Liver (tissue), 9 donors: ENCODE measurements around the gene PAQR9. TPM values are rescaled to one million over a fixed set of nuclear protein-coding genes. Genes with fewer than 3 reads are reported as not detected.

Experiments
- DNase-seq: peaks from one replicate; pipeline ENCODE4 v3.0.0-alpha.2; 2017; ENCODE audit warnings: low spot score
- H3K27ac ChIP-seq, 2 donors: one replicate each; pipeline ENCODE4 v1.7.0; 2013; ENCODE audit warnings: inconsistent platforms in 2 of 2, low read length in 2 of 2, control low read depth in 1 of 2, low read depth in 1 of 2, mild to moderate bottlenecking in 1 of 2
- H3K27me3 ChIP-seq, 4 donors: one replicate each; pipeline versions ENCODE4 v1.6.1 to v1.7.0; 2013; ENCODE audit warnings: low read length in 3 of 4, inconsistent platforms in 1 of 4, mild to moderate bottlenecking in 1 of 4, moderate library complexity in 1 of 4; ENCODE audit not compliant: control insufficient read depth in 4 of 4, insufficient read depth in 4 of 4
- H3K36me3 ChIP-seq, 4 donors: one replicate each; pipeline versions ENCODE4 v1.6.1 to v1.7.0; 2013; ENCODE audit warnings: low read length in 3 of 4, mild to moderate bottlenecking in 3 of 4, low read depth in 1 of 4, moderate library complexity in 1 of 4; ENCODE audit not compliant: control insufficient read depth in 4 of 4, insufficient read depth in 3 of 4
- H3K4me1 ChIP-seq, 4 donors: one replicate each; pipeline versions ENCODE4 v1.6.1 to v1.7.0; 2013; ENCODE audit warnings: low read length in 3 of 4, mild to moderate bottlenecking in 3 of 4, moderate library complexity in 1 of 4; ENCODE audit not compliant: control insufficient read depth in 4 of 4, insufficient read depth in 4 of 4
- H3K4me3 ChIP-seq, 3 donors: one replicate each; pipeline versions ENCODE4 v1.6.1 to v1.7.0; 2013; ENCODE audit warnings: low read length in 3 of 3, control low read depth in 1 of 3, low read depth in 1 of 3, mild to moderate bottlenecking in 1 of 3
- H3K9ac ChIP-seq, 2 donors: one replicate each; pipeline ENCODE4 v1.7.0; 2013; ENCODE audit warnings: low read length in 2 of 2, mild to moderate bottlenecking in 2 of 2, moderate library complexity in 2 of 2, control low read depth in 1 of 2, low read depth in 1 of 2
- H3K9me3 ChIP-seq, 4 donors: one replicate each; pipeline versions ENCODE4 v1.6.1 to v1.7.0; 2013; ENCODE audit warnings: low read length in 3 of 4; ENCODE audit not compliant: control insufficient read depth in 4 of 4
- ATF3 ChIP-seq: IDR thresholded peaks from 2 replicates; pipeline ENCODE4 v1.6.1; 2016; ENCODE audit warnings: antibody characterized with exemption
- CTCF ChIP-seq: fragments of 150-350 bp; IDR thresholded peaks from 2 replicates; pipeline ENCODE4 v1.5.1; 2017; ENCODE audit warnings: improper control_type of control experiment, low read depth, low read length; ENCODE audit not compliant: missing input control
- GABPA ChIP-seq, 2 donors: IDR thresholded peaks in 1 of 2; conservative IDR thresholded peaks in 1 of 2; 2 replicates each; pipeline ENCODE4 v1.6.1; 2016; ENCODE audit warnings: antibody characterized with exemption in 2 of 2, mild to moderate bottlenecking in 1 of 2, moderate library complexity in 1 of 2
- HNF4A ChIP-seq, 2 donors: conservative IDR thresholded peaks; 2 replicates each; pipeline ENCODE4 v1.6.1; 2016; ENCODE audit warnings: antibody characterized with exemption in 2 of 2, mild to moderate bottlenecking in 2 of 2
- MAX ChIP-seq: IDR thresholded peaks from 2 replicates; pipeline ENCODE4 v1.6.1; 2016; ENCODE audit warnings: antibody characterized with exemption
- RAD21 ChIP-seq, 2 donors: IDR thresholded peaks; 2 replicates each; pipeline ENCODE4 v1.6.1; 2016; ENCODE audit warnings: antibody characterized with exemption in 2 of 2, mild to moderate bottlenecking in 2 of 2
- REST ChIP-seq: IDR thresholded peaks from 2 replicates; pipeline ENCODE4 v1.6.1; 2016; ENCODE audit warnings: antibody characterized with exemption, mild to moderate bottlenecking
- RXRA ChIP-seq, 2 donors: IDR thresholded peaks; 2 replicates each; pipeline ENCODE4 v1.6.1; 2017 to 2018; ENCODE audit warnings: antibody characterized with exemption in 2 of 2, mild to moderate bottlenecking in 1 of 2
- ZBTB33 ChIP-seq: IDR thresholded peaks from 2 replicates; pipeline ENCODE4 v1.6.1; 2016; ENCODE audit warnings: antibody characterized with exemption
- WGBS: extraction: QIAGEN DNeasy Blood & Tissue Kit; methylation state at CpG from one replicate; pipeline ENCODE4 v1.1.7; 2013; 5-methylcytosine and 5-hydroxymethylcytosine counted together
- polyA plus RNA-seq, 2 donors: library from polyadenylated mRNA; stranded (reverse) in 1 of 2; unstranded in 1 of 2; fragments of 200-250 nt in 1 of 2; fragments of >200 nt in 1 of 2; fragmentation: Nextera tagmentation in 1 of 2; extraction: Ambion mirVana in 1 of 2; gene quantifications; one replicate each; pipeline versions ENCODE4 v1.2.1 to v1.2.3, GENCODE V29; 2013 to 2015
- total RNA-seq, 2 donors: library from RNA; depleted of rRNA; stranded (reverse); fragments of >200 nt; gene quantifications; one replicate each; pipeline ENCODE4 v1.2.3, GENCODE V29; 2014
- donor health status: healthy.
- donor health status: healthy.
- donor health status: healthy.
- donor health status: healthy.
- donor health status: healthy.

The PAQR9 gene
- total and polyA plus RNA-seq, 4 donors: 3.6 to 24.3 (median 12.6) TPM

- no peaks in the 10 kb centered on the region for H3K9me3 ChIP-seq
- H3K9ac ChIP-seq: no peak overlapping the region
- no peak overlapping the region for H3K4me3 ChIP-seq
- no peaks in the 10 kb centered on the region for H3K36me3 ChIP-seq
- 49% methylated on average over 5 of the region's 5 CpGs for WGBS
- DNase-seq: no peak
- no peaks in the 10 kb centered on the region for H3K27me3 ChIP-seq
- no peak overlapping the region for H3K27ac ChIP-seq
- H3K4me1 ChIP-seq: peaks cover 2 to 28% (median 13%) of the 10 kb centered on the region in 4 donors
- TF ChIP-seq ATF3 (no peak), RAD21 (IDR thresholded peaks at IDR 0.05) (peak; percentile 85 to 86), CTCF (peak; percentile 59)
Observed at GRCh38 chr3:142987080-142987700, 23.7 kb upstream of the PAQR9 start.

GRCh38 chr3:142984255-142984654, 20.8 kb upstream of the PAQR9 start:
- no peaks in the 10 kb centered on the region for H3K36me3 ChIP-seq
- no peak overlapping the region for H3K27ac ChIP-seq
- H3K4me3 ChIP-seq: no peak overlapping the region
- H3K9me3 ChIP-seq: no peaks in the 10 kb centered on the region
- no peak overlapping the region for H3K9ac ChIP-seq
- TF ChIP-seq ZBTB33 (no peak), RXRA (IDR thresholded peaks at IDR 0.05) (no peak), MAX (no peak), REST (no peak), HNF4A (conservative IDR thresholded peaks at IDR 0.05) (peak in 1 of 2 donors; percentile 30), GABPA (IDR thresholded peaks at IDR 0.05 in 1 of 2, conservative IDR thresholded peaks at IDR 0.05 in 1 of 2) (no peak), RAD21 (IDR thresholded peaks at IDR 0.05) (no peak), ATF3 (no peak)
- no peaks in the 10 kb centered on the region for H3K27me3 ChIP-seq
- peaks cover 2 to 28% (median 13%) of the 10 kb centered on the region in 4 donors for H3K4me1 ChIP-seq
- DNase-seq: no peak
- 58% methylated on average over 3 of the region's 3 CpGs for whole genome bisulfite sequencing
